Dermis microvascular lymphatic vessel endothelial cell (primary cell): ENCODE data around the gene SLC3A2. TPM values are rescaled to one million over a fixed set of nuclear protein-coding genes. Genes with fewer than 3 reads are reported as not detected.
"Not testable (repeated sequence)": the region's sequence is repeated elsewhere in the genome, so short reads cannot be mapped to it uniquely, and the experiment has no call there.

Experiments used
- DNase-seq, 2 donors: peaks; one replicate each; pipeline versions ENCODE4 v3.0.0 to v3.0.0-alpha.2; 2010; ENCODE audit warnings: low read depth in 2 of 2
- total RNA-seq: library from RNA; depleted of rRNA; stranded (reverse); fragments of >200 nt; gene quantifications from 2 replicates; pipeline ENCODE4 v1.2.1, GENCODE V29; 2014

The SLC3A2 gene
- total RNA-seq, 1 donor from 2014 or later, result 48.4 TPM

DNA sequence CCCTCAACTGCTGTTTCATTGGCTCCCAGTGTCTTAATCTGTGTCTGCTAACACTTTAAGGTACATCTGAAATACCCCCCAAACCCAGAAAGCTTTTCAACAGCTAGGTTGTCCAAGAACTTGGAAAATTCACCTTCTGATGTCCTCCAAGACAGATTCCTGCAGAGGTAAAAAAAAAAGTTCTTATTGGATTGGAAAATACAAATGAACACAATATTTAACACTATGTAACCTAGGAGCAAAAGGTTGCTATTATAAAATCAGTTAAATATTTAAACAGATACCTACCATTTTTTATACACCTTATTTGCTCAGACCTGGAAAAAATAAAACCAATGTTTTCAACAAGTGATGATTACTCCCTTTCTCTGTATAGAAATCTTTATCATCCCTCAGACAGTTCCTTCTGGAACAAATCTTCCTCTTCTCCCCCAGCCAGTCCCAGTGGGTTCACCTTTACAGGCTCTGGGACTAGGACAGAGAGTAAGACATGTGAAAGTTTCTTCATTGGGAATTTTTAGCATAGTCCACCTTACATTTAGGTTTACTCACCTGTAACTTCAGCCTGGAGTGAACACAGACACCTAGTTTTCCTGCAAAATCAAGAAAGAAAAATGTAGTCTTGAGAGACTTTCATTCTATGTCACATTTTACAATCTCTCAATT is 28.0 kb upstream of the SLC3A2 start:
- no peak for DNase-seq

DNA sequence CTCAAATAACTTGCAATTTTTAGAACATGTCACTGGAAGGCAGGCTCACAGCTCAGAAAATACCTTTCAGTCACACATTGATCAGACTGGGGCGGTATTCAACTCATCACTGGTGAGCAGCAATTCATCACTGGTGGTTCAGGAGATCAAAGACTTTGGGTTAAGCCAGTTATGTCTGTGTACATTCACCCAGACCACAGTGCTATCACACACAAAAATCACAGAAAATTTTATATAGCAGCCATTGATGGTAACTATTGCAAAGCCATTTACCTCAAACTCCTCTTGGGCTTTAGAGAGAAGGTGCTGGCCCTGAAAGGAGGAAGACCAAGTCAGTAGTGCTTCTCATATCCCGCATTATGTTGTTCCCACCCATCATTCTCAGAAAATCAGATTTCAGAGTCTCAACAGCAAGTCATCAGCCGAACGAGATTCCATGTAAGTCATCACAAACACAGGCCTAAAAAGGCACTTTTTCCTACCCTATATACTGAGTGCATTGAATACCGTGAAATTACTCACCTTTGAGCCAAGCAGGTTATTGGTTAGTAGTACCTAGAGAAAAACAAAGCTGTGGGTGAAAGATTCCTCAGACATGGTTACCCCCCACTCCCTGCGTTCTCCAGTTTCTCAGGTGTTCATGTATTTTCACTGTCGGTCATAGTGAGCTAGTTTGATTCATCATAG is 27.3 kb upstream of the SLC3A2 start:
- DNase-seq, result no peak

DNA sequence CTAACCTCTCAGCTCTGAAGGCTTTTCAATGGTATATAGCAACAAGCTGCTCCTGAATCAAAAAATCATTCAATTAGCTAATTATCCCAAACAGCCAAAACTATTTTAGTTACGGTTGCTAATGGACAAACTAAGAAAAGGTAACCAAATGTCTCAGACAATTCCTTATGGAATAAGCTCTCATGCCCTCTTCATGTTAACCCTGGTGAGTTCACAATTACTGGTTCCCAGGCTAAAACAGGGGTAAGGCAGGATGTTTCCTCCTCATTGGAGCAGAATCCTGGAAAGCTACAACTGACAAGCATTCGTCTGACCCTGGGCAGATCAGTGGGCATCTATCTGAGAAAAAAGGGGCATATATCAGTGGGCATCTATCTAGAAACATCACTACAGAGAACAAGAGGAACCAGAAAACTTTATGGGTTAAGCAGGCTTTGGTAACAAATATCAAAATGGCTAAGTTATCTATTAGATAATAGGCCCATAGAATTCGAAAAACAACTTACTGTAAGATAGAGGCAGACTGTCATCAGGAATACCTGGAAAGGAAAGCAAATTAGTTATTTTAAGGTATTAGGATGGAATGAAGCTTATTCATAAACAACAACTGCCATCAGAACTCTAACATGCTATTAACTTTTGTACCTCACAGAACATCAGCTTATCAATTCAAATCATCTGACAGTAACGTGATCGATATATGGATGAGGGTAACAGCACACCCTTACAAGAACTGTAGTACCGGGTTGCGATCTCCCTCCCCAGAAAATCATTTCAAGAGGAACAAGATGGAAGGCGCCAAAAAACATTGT is 26.5 kb upstream of the SLC3A2 start:
- no peak for DNase-seq

DNA sequence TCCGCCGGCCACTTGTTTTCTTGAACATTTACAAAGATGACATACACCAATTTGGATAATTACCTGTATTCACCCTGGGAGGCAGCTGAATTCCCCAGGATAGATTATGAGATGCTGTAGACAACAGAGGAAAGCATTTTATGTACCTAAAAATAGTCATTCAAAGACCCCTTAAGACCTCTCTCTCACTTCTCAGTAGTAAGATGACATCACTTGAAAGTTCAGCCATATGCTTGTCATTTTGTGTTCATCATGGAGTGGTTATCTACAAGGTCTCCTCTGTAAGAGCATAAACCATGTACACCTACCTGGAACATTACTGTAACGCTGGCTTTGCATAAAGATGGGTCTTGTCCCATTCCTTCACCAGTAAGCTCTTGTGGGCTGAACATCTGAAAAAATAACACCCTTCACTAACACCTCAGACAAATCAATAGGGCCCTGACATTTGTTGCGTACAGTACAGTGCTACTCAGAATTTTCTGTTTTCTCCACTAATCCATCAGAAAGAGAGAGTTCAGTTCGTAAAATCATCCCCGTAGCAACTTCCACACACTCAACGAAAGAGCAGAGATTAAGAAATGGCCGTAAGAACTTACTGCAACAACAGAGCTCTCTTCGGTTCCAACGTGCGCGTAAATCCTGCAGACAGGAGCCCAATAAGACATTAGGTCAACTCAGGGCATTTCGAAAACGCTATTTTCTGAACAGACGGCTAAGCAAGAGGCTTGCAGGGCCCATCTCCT is 25.7 kb upstream of the SLC3A2 start:
- no peak for DNase-seq

DNA sequence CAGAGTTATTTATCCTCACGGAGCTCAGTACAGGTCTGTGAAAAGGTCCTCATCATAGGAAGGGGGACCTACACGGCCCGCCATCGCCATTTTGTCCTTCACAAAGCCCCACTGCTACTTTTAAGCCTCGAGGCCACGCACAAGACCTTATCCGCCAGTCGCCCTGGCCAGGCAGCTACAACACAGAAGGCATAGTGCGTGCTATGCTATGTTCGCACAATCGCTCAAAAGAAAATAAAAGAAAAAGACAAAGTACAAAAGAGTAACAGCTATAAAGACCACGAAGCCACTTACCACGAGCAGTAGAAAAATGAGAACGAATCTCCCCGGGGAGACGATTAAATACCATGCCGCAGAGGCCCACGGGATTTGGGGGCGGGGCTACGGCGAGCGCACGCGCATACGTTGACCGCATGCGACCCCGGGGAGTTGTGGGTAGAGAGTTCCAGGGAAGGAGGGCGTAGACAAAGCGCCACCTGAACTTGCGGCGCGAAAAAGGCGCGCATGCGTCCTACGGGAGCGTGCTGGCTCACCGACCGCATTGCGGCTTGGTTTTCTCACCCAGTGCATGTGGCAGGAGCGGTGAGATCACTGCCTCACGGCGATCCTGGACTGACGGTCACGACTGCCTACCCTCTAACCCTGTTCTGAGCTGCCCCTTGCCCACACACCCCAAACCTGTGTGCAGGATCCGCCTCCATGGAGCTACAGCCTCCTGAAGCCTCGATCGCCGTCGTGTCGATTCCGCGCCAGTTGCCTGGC is 24.9 kb upstream of the SLC3A2 start:
- peak; percentile 96 to 98 for DNase-seq

DNA sequence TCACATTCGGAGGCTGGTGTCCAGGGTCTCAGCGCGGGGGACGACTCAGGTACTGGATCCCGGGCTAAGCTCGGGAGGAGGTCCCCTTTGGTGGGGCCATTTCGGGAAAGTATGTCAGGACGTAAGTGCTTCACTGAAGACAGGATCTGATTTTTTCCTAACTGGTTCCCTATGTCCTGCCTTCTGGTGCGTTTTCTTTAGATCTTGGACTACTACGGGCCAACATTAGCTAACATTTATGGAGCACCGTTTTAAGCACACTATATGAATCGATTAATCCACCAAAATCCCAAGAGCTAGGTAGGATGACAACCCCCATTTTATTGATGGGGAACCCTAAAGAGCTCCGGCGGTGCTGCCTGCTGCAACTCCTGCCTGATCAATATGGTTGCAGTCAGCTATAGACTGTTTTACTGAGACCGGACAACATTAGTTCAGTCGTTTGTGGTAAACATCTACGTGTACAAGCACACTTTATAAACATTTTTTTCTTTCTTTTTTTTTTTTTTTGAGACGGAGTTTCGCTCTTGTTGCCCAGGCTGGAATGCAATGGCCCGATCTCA is 24.3 kb upstream of the SLC3A2 start:
- DNase-seq, result no peak

DNA sequence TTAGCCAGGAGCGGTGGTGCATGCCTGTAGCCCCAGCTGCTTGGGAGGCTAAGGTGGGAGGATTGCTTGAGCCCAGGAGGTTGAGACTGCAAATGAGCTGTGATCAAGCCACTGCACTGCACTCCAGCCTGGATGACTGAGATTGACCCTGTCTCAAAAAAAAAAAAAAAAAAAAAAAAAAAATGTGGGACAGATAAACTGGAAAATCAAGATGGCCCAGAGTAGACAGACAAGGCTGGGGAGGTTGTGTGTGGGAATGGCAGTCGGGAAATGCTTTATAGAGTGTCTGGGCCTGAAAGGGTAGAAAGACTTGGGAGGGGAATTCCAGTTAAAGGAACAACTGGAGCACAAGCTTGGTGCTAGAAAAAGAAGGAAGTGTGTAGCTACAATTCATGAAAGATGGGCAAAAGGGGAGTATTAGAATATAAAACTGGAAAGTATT is 23.1 kb upstream of the SLC3A2 start:
- DNase-seq, result peak in 1 of 2 donors; percentile 47

DNA sequence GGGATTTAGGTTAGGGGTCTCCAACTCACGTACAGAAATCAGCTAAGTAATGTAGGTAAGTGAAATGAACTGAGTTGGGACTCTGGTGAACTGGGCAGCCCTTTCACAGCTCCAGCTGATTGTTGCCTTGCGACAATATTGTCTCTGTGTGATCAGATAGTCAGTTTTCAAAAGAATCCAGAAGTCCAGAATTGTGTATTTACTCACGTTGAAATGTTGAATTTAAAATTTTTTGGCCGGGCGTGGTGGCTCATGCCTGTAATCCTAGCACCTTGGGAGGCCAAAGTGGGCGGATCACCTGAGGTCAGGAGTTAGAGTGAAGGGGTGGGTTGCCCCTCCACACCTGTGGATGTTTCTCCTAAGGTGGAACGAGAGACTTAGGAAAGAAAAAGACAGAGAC is 22.5 kb upstream of the SLC3A2 start:
- DNase-seq, result no peak

DNA sequence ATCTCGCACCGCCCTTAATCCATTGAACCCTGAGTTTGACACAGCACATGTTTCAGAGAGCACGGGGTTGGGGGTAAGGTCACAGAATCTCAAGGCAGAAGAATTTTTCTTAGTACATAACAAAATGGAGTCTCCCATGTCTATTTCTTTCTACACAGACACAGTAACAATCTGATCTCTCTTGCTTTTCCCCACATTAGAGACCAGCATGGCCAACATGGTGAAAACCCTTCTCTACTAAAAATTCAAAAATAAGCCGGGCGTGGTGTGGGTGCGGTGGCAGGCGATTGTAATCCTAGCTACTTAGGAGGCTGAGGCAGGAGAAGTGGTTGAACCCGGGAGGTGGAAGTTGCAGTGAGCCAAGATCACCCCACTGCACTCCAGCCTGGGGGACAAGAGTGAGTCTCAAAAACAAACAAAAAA is 21.4 kb upstream of the SLC3A2 start:
- not testable (repeated sequence) for DNase-seq

DNA sequence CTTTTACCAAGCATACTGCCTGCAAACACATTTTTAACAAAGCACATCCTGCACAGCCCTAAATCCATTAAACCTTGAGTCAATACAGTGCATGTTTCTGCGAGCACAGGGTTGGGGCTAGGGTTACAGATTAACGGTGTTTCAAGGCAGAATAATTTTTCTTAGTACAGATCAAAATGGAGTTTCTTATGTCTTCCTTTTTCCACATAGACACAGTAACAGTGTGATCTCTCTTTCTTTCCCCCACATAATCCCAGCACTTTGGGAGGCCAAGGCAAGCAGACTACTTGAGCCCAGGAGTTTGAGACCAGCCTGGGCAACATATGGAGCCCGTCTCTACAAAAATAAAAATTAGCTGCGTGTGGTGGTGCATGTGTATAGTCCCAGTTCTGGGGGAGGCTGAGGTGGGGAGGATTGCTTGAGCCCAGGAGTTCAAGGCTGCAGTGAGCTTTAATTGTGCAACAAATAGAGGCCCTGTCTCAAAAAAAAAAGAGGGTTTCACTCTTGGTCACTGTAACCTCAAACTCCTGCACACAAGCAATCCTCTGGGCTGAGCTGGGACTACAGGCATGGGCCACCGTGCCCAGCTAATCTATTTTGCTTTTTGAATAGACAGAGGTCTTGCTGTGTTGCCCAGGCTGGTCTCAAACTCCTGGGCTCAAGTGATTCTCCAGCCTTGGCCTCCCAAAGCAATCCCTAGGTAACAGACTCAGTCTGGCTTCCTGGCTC is 19.7 kb upstream of the SLC3A2 start:
- no peak for DNase-seq

DNA sequence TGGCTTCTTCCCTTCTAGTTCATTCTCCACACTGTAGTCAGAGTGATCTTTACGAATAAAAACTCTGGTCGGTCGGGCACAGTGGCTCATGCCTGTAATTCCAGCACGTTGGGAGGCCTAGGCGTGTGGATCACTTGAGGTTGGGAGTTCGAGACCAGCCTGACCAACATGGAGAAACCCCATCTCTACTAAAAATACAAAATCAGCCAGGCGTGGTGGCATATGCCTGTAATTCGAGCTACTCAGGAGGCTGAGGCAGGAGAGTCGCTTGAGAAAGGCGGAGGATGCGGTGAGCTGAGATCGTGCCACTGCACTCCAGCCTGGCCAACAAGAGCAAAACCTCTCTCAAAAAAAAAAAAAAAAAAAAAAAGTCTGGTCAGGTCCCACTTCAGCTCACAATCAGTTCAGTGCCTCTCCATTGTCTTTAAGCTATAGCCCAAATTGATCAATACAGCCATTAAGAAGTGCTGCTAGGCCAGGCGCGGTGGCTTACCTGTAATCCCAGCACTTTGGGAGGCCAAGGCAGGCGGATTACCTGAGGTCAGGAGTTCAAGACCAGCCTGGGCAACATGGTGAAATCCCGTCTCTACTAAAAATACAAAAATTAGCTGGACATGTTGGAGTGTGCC is 19.0 kb upstream of the SLC3A2 start:
- DNase-seq, result not testable (repeated sequence)

DNA sequence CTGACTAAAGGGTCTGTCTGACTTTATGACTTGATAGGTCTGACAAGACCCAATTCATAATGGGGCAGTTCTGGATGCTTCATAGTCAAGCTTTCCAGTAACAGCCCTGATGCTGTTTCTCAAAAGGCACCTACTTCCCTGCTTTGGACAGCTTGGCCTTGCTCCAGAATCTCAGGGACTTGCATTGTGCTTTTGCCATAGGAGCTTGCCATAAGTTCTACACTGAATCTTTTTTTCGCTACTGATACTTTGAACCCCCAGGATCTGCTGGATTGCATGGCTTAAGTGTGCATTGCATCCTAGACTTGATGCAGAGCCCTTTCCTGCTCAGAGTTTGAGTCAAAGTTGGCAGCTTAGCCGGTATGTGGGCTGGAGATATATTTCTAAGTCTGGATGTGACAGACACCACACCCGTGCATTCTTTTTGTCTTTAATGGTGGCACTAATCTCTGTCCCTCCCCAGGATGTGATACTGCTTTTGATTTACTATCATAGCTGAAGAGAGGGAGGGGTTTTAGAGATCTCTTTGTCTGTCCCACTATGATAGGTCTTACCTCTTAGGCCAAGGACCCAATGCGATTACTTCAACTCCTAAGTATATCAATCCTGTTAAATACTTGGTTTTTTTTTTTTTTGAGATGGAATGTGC is 16.9 kb upstream of the SLC3A2 start:
- no peak for DNase-seq

DNA sequence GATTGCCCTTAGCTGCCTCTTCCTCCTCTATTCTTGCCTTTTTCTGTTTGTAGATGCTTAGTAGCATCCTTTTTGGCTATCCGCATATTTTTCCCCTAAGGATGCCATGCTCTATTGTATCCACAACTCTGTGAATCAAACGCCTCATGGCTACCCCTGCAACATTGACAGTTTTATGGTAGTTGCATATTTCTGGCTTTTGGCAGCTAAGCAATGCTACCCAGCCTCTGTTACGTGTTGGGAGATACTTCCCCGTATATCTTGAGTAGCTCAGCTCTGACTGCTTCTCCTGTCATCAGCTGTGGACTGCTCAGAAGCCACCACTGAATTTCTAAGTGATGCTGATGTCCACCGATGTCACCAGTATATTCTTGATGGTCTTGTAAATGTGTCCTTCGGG is 15.1 kb upstream of the SLC3A2 start:
- DNase-seq, result no peak

DNA sequence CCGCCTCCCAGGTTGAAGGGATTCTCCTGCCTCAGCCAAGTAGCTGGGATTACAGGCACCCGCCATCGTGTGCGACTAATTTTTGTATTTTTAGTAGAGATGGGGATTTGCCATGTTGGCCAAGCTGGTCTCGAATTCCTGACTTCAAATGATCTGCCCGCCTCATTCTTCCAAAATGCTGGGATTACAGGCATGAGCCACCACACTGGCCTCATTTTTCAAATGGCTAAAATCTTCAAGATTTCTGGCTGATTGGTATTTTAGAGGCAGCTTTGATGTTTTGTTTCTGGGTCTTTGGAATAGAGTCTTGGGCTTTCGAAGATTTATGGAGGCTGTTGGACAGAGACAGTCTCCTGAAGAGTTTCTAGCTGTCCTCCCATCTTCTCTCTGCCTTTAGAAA is 5.8 kb upstream of the SLC3A2 start:
- DNase-seq, result no peak

DNA sequence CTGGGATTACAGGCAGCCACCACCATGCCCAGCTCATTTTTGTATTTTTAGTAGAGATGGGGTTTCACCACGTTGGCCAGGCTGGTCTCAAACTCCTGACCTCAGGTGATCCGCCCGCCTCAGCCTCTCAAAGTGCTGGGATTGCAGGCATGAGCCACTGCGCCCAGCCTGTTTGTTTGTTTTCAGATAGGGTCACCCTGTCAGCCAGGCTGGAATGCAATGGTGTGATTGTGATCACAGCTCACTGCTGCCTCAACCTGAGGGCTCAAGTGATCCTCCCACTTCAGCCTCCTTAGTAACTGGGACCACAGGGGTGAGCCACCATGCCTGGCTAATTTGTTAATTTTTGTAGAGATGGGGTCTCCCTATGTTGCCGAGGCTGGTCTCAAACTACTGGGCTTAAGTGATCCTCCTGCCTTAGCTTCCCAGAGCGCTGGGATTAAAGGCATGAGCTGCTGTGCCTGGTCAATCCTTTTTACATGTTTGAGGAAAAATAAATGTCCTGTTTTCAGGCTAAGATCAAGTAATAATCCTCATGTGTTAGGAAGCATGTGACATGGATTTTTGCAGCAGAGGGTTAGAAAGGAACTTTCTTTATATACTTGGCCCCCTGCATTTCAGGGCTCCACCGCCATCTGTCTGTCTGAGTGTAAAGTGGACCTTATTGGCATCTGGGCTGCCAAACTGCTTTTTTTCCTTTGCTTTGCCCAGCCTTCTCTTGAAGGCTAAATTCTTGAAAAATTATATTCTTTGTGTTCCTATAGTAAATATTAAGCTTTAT is 4.8 kb upstream of the SLC3A2 start:
- no peak for DNase-seq

DNA sequence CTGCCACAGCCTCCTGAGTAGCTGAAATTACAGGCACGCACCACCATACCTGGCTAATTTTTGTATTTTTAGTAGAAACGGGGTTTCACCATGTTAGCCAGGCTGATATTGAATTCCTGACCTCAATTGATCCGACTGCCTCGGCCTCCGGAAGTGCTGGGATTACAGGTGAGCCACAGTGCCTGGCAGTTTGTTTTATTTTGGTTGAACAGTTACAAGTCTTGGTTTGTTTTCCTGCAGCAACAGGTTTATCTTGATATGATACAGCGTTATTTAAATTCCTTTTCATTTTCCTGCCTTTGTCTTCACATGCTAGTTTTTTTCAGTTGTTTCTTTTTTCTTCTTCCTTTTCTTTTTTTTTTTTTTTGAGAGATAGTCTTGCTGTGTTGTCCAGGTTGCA is 4.0 kb upstream of the SLC3A2 start:
- DNase-seq, result no peak

DNA sequence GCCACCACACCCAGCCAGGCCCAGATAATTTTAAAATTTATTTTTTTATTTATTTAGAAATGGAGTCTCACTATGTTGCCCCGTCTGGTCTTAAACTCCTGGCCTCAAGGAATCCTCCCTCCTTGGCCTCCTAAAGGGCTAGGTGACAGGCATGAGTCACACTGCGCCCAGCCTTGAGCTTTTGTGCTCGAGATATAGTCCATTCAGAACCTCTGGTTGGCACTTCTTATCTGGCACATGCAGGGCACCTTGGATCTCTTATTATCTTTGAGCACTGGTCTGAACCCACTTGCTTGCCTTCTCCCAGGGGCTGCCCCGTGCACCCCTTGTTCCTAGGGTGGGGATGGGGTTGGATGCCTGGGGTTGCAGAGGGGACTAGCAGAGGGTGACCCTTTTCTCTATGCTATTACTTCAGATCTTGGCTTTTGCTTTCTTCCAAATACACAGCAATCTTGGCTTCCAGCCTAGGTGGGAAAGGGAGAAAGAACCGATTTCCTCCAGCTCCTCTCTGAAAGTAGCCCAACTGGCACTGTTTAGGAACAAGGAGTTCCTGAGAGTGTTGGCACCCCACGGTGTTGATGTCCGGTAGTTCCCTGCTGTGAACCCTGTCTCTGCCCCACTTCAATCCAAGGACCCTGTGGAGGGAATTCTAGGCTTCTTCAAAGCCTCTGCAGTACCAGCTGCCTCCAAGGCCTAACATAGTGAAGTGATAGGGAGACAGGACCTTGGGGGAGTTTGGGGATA is 1.3 kb upstream of the SLC3A2 start:
- no peak for DNase-seq
